Pons (tissue), 1 donor: ENCODE measurements around the gene PTBP1.
"Not testable (repeated sequence)": the region's sequence is repeated elsewhere in the genome, so short reads cannot be mapped to it uniquely, and the experiment has no call there.

Experiments
- DNase-seq: peaks from one replicate; pipeline ENCODE4 v3.0.0-alpha.2; 2016; ENCODE audit warnings: low spot score

Gene PTBP1

GRCh38 chr19:829129-829758, 32.0 kb downstream of the PTBP1 start:
- DNase-seq = no peak

GRCh38 chr19:831407-832369, 34.4 kb downstream of the PTBP1 start:
- DNase-seq = no peak

GRCh38 chr19:834216-834615, 37.0 kb downstream of the PTBP1 start:
- no peak for DNase-seq

- no peak for DNase-seq
Measured at GRCh38 chr19:835210-835810, 38.1 kb downstream of the PTBP1 start.

GRCh38 chr19:840519-841206, 43.4 kb downstream of the PTBP1 start, which contains the start of gene PRTN3:
TSS of gene PRTN3 (plus strand) at chr19:840999. CDS start at chr19:841009, 10 bp downstream.
- DNase-seq = no peak

- not testable (repeated sequence) for DNase-seq
Measured at GRCh38 chr19:842802-843179, 45.5 kb downstream of the PTBP1 start.

- no peak for DNase-seq
Measured at GRCh38 chr19:843180-843835, 46.1 kb downstream of the PTBP1 start.

- no peak for DNase-seq
Measured at GRCh38 chr19:843836-844545, 46.7 kb downstream of the PTBP1 start.

GRCh38 chr19:844546-844971, 47.3 kb downstream of the PTBP1 start:
- no peak for DNase-seq

GRCh38 chr19:845707-846521, 48.7 kb downstream of the PTBP1 start:
- DNase-seq = no peak

GRCh38 chr19:848386-848921, 51.2 kb downstream of the PTBP1 start:
- no peak for DNase-seq

- DNase-seq = not testable (repeated sequence)
Measured at GRCh38 chr19:849195-849594, 51.9 kb downstream of the PTBP1 start.

- DNase-seq = no peak
Measured at GRCh38 chr19:850221-850978, 53.1 kb downstream of the PTBP1 start.

GRCh38 chr19:850979-851335, 53.7 kb downstream of the PTBP1 start:
- DNase-seq = no peak

- DNase-seq = no peak
Measured at GRCh38 chr19:852136-853013, 55.1 kb downstream of the PTBP1 start, which contains the start of gene ELANE. TSS of gene ELANE (plus strand) at chr19:852303. CDS start at chr19:852329, 26 bp downstream.

- DNase-seq = no peak
Measured at GRCh38 chr19:853014-853585, 55.8 kb downstream of the PTBP1 start.

- not testable (repeated sequence) for DNase-seq
Measured at GRCh38 chr19:853614-854220, 56.5 kb downstream of the PTBP1 start.
